PC-9 (cell line): ENCODE measurements around the gene RRH. TPM values are rescaled to one million over a fixed set of nuclear protein-coding genes. Genes with fewer than 3 reads are reported as not detected.

ENCODE experiments used
- BruUV-seq: library from RNA; stranded (reverse); fragments of 400-500 nt; replicated peaks from 2 replicates; lab custom pipeline; 2021; lab: Mats Ljungman, UMichigan
- CTCF ChIA-PET: fragments of 300-600 bp; sonication (Branson Sonifier 250); formaldehyde crosslinking; loops from one replicate; lab custom pipeline; 2022; ENCODE audit warnings: antibody characterized with exemption; lab: Charles Lee
- POLR2A ChIA-PET: fragments of 300-600 bp; sonication (Branson Sonifier 250); formaldehyde crosslinking; loops from one replicate; lab custom pipeline; 2022; ENCODE audit warnings: antibody characterized with exemption; ENCODE audit not compliant: unreplicated experiment; lab: Charles Lee
- DNase-seq, 2 experiments: peaks; one replicate each; pipeline versions ENCODE4 v3.0.0 to v3.0.0-alpha.2; 2015 to 2022; ENCODE audit warnings: mixed read lengths in 1 of 2
- H2AFZ ChIP-seq: fragments of 200-600 bp; sonication (generic); 2 replicates; pipeline ENCODE4 v1.8.1; 2017; ENCODE audit warnings: antibody characterized with exemption
- H3F3A ChIP-seq: fragments of 200-600 bp; sonication (generic); 2 replicates; pipeline ENCODE4 v1.8.1; 2017; ENCODE audit warnings: antibody characterized with exemption, mild to moderate bottlenecking, low read depth; ENCODE audit not compliant: insufficient read depth
- H3K27ac ChIP-seq: fragments of 200-600 bp; sonication (generic); 2 replicates; pipeline ENCODE4 v1.6.1; 2016; ENCODE audit warnings: mixed run types
- H3K27me3 ChIP-seq: fragments of 200-600 bp; sonication (generic); 2 replicates; pipeline ENCODE4 v1.6.1; 2016; ENCODE audit warnings: low read depth, mixed run types; ENCODE audit not compliant: insufficient read depth
- H3K36me3 ChIP-seq: fragments of 200-600 bp; sonication (generic); 2 replicates; pipeline ENCODE4 v1.6.1; 2016; ENCODE audit warnings: low read depth, mixed run types
- H3K4me1 ChIP-seq: fragments of 200-600 bp; sonication (generic); replicated peaks from 2 replicates; pipeline ENCODE4 v1.6.1; 2016; ENCODE audit warnings: mixed run types; ENCODE audit not compliant: insufficient read depth
- H3K4me2 ChIP-seq: fragments of 200-600 bp; sonication (generic); 2 replicates; pipeline ENCODE4 v1.6.1; 2017; ENCODE audit warnings: mixed run types
- H3K4me3 ChIP-seq: fragments of 200-600 bp; sonication (generic); 2 replicates; pipeline ENCODE4 v1.6.1; 2016; ENCODE audit warnings: mixed run types
- H3K79me2 ChIP-seq: fragments of 200-600 bp; sonication (generic); 2 replicates; pipeline ENCODE4 v1.6.1; 2017; ENCODE audit warnings: low read depth, mixed run types
- H3K9me2 ChIP-seq: fragments of 200-600 bp; sonication (generic); 2 replicates; pipeline ENCODE4 v1.8.1; 2017; ENCODE audit warnings: mild to moderate bottlenecking; ENCODE audit not compliant: insufficient read depth
- H3K9me3 ChIP-seq: fragments of 200-600 bp; sonication (generic); 2 replicates; pipeline ENCODE4 v1.8.1; 2016; ENCODE audit warnings: low read depth; ENCODE audit not compliant: insufficient read depth
- H4K20me1 ChIP-seq: fragments of 200-600 bp; sonication (generic); 2 replicates; pipeline ENCODE4 v1.8.1; 2017; ENCODE audit not compliant: insufficient read depth
- CTCF ChIP-seq: fragments of 200-600 bp; sonication (generic); conservative IDR thresholded peaks from 2 replicates; pipeline ENCODE4 v1.6.1; 2017; ENCODE audit warnings: mixed run types, antibody characterized with exemption, mild to moderate bottlenecking, moderate library complexity
- EZH2 ChIP-seq: fragments of 200-600 bp; sonication (generic); IDR thresholded peaks from 2 replicates; pipeline ENCODE4 v1.8.0; 2017; ENCODE audit warnings: antibody characterized with exemption, low read depth
- intact Hi-C: fragments of 100-400 bp; cut with micrococcal nuclease; formaldehyde crosslinking; loops from one replicate; pipeline ENCODE4 v1.10.0; 2022; ENCODE audit not compliant: unreplicated experiment
- total RNA-seq: library from RNA; stranded (reverse); gene quantifications from 2 replicates; pipeline ENCODE4 v1.2.3, GENCODE V29; 2021

RRH gene
- total RNA-seq, 1 experiment from 2014 or later = 0.24 TPM

DNA sequence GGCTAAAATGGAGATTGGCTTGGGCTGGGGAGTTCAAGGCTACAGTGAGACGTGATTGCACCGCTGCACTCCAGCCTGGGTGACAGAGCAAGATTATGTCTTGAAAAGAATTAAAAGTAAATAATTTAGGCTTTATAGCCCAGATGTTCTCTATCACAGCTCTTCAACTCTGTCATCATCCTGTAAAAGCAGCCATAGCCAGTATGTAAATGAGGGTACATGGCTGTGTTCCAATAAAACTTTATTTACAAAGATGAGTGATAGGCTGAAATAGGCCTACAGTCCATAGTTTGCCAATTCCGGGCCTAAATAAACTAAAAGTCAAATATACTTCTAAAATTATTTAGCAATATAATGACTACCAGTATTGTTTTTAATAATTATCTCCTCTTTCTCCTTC, 9.2 kb downstream of the RRH start:
- no peak overlapping the region for H2AFZ ChIP-seq

DNA sequence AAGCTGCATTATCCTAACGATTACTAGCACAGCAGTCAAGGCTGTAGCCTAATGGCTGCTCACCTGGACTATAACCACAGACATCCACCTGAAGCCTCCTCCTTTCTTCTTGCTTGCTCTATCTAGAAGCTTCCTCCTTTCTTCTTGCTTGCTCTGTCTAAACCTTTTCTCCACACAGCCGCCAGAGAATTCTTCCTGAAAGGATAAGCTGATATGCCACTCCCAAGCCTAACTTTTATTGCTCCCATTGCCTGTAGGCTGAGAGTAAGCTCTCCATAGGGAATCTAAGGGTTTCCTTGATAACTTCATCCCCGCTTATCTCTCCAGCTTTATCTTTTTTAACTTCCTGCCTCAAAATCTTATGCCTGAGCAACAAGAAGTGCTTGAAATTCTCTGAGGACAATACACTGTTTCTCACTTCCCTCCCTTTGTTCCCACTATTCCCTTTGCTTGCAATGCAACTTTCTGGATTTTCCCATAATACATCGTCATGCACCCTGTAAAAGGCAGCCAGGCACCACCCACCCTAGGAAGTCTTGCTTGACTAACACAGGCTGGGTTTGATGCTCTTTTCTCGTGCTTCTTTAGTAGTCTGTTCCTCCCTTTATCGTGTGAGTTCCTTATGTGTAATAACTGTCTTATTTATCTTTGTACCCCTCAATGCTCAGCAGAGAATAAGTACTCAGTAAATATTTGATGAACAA, 18.8 kb downstream of the RRH start:
- TF ChIP-seq EZH2 = no peak
- no peak for TF ChIP-seq CTCF
- H3K27ac ChIP-seq = no peak overlapping the region
- H3K9me3 ChIP-seq = no peaks in the 10 kb centered on the region
- H2AFZ ChIP-seq = no peak overlapping the region
- no peak for DNase-seq
- no peaks in the 10 kb centered on the region for H3K27me3 ChIP-seq
- ChIA-PET CTCF (no interaction called here), POLR2A (no interaction called here)
- H4K20me1 ChIP-seq = no peaks in the 10 kb centered on the region
- intact Hi-C loops = no loop called here
- no peaks in the 10 kb centered on the region for H3K9me2 ChIP-seq
- no peaks in the 10 kb centered on the region for H3F3A ChIP-seq
- H3K4me3 ChIP-seq = no peak overlapping the region
- no peaks in the 10 kb centered on the region for H3K79me2 ChIP-seq
- BruUV-seq = no TSS peak
- no peaks in the 10 kb centered on the region for H3K36me3 ChIP-seq
- no peaks in the 10 kb centered on the region for H3K4me1 ChIP-seq
- H3K4me2 ChIP-seq = no peak overlapping the region

More for the DNA sequence above, 9.2 kb downstream of the RRH start:
- H3K4me1 ChIP-seq = no peaks in the 10 kb centered on the region
- intact Hi-C loops = no loop called here
- ChIA-PET POLR2A (no interaction called here), CTCF (no interaction called here)
- BruUV-seq = no TSS peak
- no peaks in the 10 kb centered on the region for H3K36me3 ChIP-seq
- H3F3A ChIP-seq = no peaks in the 10 kb centered on the region
- H3K4me2 ChIP-seq = no peak overlapping the region
- no peaks in the 10 kb centered on the region for H3K9me3 ChIP-seq
- H3K27ac ChIP-seq = no peak overlapping the region
- H3K27me3 ChIP-seq = no peaks in the 10 kb centered on the region
- TF ChIP-seq CTCF (no peak), EZH2 (no peak)
- H3K9me2 ChIP-seq = no peaks in the 10 kb centered on the region
- H3K4me3 ChIP-seq = no peak overlapping the region
- no peak for DNase-seq
- H3K79me2 ChIP-seq = no peaks in the 10 kb centered on the region
- H4K20me1 ChIP-seq = no peaks in the 10 kb centered on the region

- no peaks in the 10 kb centered on the region for H3K4me1 ChIP-seq
- no peak for TF ChIP-seq EZH2
- TF ChIP-seq CTCF = no peak
- H2AFZ ChIP-seq = no peak within 1 kb of the TSS
- no peaks in the 10 kb centered on the region for H4K20me1 ChIP-seq
- H3K27me3 ChIP-seq = no peaks in the 10 kb centered on the region
- no peak within 1 kb of the TSS for H3K27ac ChIP-seq
- no peak within 1 kb of the TSS for H3K4me3 ChIP-seq
- no peaks in the 10 kb centered on the region for H3K36me3 ChIP-seq
- H3K4me2 ChIP-seq = no peak within 1 kb of the TSS
- BruUV-seq = no TSS peak
- intact Hi-C loops = no loop called here
- H3K9me3 ChIP-seq = no peaks in the 10 kb centered on the region
- no peak for DNase-seq
- CTCF ChIA-PET = no interaction called here
- no peaks in the 10 kb centered on the region for H3F3A ChIP-seq
- POLR2A ChIA-PET = no interaction called here
- H3K79me2 ChIP-seq = no peaks in the 10 kb centered on the region
- H3K9me2 ChIP-seq = no peaks in the 10 kb centered on the region
Measured at GRCh38 chr4:109847896-109848442, 20.2 kb downstream of the RRH start, which contains the start of gene LRIT3. TSS of gene LRIT3 (plus strand) at chr4:109848107. CDS start at chr4:109848202, 95 bp downstream.
